ENCODE results near the gene ADAMTSL1.

- TF ChIP-seq ZFP37 (tag by site-specific recombination; IDR thresholded peaks at IDR 0.05) (no peak), REPIN1 (tag by site-specific recombination; IDR thresholded peaks at IDR 0.05; ENCODE audit: low read depth) (no peak), ATF2 (tag by site-specific recombination; IDR thresholded peaks at IDR 0.05; ENCODE audit: low read depth) (no peak), CTCF (tag by site-specific recombination; IDR thresholded peaks at IDR 0.05) (no peak), ZNF830 (tag by site-specific recombination; IDR thresholded peaks at IDR 0.05; ENCODE audit: low read depth) (no peak), ZBTB11 (tag by site-specific recombination; conservative IDR thresholded peaks at IDR 0.05; ENCODE audit: low read depth) (no peak), PATZ1 (tag by site-specific recombination; IDR thresholded peaks at IDR 0.05) (no peak), ZNF223 (tag by site-specific recombination; IDR thresholded peaks at IDR 0.05) (no peak)
- TF ChIP-seq, protein P1, sequence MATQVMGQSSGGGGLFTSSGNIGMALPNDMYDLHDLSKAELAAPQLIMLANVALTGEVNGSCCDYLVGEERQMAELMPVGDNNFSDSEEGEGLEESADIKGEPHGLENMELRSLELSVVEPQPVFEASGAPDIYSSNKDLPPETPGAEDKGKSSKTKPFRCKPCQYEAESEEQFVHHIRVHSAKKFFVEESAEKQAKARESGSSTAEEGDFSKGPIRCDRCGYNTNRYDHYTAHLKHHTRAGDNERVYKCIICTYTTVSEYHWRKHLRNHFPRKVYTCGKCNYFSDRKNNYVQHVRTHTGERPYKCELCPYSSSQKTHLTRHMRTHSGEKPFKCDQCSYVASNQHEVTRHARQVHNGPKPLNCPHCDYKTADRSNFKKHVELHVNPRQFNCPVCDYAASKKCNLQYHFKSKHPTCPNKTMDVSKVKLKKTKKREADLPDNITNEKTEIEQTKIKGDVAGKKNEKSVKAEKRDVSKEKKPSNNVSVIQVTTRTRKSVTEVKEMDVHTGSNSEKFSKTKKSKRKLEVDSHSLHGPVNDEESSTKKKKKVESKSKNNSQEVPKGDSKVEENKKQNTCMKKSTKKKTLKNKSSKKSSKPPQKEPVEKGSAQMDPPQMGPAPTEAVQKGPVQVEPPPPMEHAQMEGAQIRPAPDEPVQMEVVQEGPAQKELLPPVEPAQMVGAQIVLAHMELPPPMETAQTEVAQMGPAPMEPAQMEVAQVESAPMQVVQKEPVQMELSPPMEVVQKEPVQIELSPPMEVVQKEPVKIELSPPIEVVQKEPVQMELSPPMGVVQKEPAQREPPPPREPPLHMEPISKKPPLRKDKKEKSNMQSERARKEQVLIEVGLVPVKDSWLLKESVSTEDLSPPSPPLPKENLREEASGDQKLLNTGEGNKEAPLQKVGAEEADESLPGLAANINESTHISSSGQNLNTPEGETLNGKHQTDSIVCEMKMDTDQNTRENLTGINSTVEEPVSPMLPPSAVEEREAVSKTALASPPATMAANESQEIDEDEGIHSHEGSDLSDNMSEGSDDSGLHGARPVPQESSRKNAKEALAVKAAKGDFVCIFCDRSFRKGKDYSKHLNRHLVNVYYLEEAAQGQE (tag by site-specific recombination; IDR thresholded peaks at IDR 0.05): no peak
Observed at GRCh38 chr9:18500451-18500850, 26.5 kb downstream of the ADAMTSL1 start.
